GM21360 (cell line): Measurements from ENCODE around the gene GPR61.

Source experiments
- ATAC-seq: cut with Tn5 transposase; IDR thresholded peaks from one replicate; pipeline ENCODE4 v1.9.1; 2021; ENCODE audit warnings: mild to moderate bottlenecking, moderate library complexity; ENCODE audit not compliant: unreplicated experiment

GPR61 gene

DNA sequence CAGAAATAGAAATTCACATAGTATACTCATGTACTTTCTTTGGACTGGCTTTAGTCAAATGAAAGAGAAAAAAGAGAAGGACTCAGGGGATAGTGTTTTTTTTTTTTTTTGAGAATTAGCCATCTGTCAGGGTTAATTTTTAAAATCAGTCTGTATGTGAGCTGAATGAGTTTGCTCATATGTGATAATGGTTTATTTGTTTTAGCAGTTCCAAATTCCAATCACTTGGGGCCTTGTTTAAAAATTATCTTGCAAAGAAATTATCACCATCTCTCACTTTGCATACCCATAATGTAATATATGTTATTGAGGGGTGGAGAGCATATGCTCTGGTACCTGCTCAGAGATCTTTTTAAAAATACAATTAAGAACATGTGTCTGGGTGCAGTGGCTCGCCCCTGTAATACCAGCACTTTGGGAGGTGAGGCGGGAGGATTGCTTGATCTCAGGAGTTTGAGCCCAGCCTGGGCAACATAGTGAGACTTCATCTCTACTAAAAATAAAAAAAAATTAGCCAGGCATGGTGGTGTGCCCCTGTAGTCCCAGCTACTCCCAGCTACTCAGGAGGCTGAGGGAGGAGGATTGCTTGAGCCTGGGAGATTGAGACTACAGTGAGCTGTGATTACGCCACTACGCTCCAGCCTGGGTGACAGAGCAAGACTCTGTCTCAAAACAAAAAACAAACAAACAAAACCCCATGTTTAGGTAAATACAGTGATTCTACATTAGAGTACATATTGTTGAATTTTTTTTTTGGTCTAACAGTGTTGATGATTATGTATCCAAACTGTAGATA lies 28.4 kb downstream of the GPR61 start:
- no peak for ATAC-seq

DNA sequence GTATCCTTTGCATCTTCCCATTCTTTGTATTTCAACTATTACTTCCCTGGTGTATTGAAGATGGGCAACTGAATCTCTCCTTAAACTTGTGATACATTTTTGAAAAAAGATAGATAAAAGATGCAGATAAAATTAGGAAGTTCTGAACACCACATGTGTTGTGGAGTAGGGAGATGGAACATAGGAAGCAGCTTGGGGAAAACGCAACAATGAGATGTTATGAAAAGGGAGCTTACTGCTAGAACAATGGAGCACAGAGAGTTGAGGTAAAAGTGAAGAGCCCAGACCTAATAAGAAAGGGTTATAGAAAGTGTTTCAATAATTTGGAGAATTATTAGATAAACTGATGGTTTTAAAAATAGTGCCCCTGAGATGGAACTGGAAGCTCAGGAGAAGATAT lies 29.7 kb downstream of the GPR61 start:
- no peak for ATAC-seq

DNA sequence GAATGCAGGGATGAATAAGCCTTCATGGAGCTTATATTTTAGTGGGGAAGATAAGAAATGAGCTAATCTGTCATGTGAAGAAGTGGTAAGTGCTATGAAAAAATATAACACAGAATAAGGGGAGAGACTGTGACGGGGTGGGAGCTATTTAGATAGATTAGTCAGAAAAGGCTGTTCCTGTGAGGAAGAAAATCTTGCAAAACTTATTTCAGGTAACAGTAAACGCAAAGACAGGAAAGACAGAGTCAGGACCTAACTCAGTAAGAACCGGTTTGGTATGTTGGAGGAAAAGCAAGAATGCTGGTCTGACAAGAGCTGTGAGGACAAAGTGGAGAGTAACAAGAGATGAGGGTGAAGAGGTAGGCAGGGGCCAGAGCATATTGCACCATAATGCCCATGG lies 30.7 kb downstream of the GPR61 start:
- ATAC-seq, result no peak

GRCh38 chr1:109573785-109574184 lies 34.1 kb downstream of the GPR61 start:
- ATAC-seq, result no peak

- ATAC-seq, result no peak
These were observed 39.3 kb downstream of the GPR61 start for GRCh38 chr1:109578947-109579443.

DNA sequence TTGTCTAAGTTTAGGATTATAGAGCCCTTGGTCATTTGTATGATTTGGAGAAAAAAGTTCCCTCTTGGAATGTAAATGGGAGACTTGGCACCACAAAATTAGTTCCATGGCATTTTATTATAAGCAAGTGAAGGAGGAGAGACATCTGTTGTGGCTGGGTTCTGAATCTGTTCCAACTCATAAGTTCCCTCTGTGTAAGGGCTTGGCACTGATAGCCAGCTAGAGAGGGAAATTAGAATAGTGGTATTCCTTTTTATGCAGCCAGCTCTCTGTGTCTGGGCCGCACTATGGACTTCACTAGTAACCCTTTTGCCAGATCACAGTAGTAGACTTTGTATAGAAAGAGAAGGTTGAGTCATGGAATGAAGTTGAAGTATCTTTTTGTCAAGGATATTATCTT lies 39.8 kb downstream of the GPR61 start:
- ATAC-seq, result no peak

- no peak for ATAC-seq
These were observed 42.3 kb downstream of the GPR61 start for GRCh38 chr1:109582021-109582420.

DNA sequence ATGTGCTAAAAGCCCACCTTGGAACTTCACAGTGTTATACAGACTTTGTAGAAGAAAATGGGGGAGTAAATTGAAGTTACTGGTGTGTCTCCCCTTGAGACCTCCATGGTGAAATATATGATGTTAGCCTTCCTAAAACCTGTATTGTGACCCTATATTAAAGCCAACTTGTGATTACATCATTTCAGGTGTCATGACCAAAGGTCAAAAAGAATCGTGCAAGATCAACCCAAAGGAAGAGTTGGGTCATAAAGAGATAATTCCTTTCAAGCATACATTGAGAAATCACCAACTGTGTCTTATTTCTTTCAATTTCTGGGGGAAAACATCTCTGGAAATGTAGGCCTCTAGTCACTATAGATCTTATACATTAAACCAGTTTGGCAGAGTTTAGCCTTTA lies 45.1 kb downstream of the GPR61 start:
- ATAC-seq, result no peak

- ATAC-seq, result no peak
These were observed 46.4 kb downstream of the GPR61 start for GRCh38 chr1:109586055-109586454.

DNA sequence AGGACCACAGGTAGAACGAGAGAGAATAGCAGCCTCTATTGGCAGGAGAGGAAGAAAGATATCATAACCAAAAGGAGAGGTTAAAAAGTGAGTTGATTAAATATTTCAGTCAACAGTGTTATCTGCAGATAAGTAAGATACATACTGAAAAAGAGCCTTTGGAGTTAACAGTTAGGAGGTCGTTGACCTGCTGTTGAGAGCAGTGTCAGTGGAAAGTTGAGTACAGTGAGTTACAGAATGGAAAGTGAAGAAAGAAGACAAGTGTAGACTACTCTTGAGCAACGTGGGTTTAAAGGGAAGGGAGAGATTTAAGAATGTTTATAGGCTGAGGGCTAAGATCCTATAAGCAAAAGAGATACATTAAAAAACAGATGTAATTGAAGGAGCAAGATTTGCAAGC lies 49.5 kb downstream of the GPR61 start:
- no peak for ATAC-seq

DNA sequence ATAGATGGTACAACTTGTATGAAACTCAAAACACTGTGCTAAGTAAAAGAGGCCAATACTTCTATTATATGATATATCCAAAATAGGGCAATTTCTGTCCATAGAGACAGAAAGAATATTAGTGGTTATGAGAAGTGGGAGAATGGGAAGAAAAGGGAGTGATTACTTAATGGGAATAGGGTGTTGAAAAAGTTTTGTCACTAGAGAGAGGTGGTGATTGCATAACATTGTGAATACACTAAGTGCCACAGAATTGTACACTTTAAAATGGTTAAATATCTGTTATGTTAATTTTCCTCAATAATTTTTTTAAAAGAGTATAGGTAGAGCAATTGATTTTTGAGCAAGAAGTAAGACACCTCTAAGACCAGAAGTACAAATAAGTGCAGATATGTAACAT lies 50.0 kb downstream of the GPR61 start:
- ATAC-seq, result no peak

- ATAC-seq, result no peak
These were observed 53.2 kb downstream of the GPR61 start for GRCh38 chr1:109592916-109593315.

GRCh38 chr1:109595531-109595930 lies 55.9 kb downstream of the GPR61 start:
- ATAC-seq, result no peak
